Activated CD8-positive, alpha-beta T cell treated with anti-CD3 and anti-CD28 coated beads for 36 hours (primary cell): ENCODE results near the gene ADISSP. TPM values are rescaled to one million over a fixed set of nuclear protein-coding genes. Genes with fewer than 3 reads are reported as not detected.
A peak's percentile ranks its signal among the peaks of the same experiment; 100 is the strongest.

Experiments used
- ATAC-seq: fragments of 200-7000 bp; cut with Tn5 transposase; one replicate; pipeline ENCODE4 v1.10.0; 2021; ENCODE audit warnings: mild to moderate bottlenecking, moderate library complexity
- CTCF ChIA-PET: fragments of 350-600 bp; sonication (Branson Sonifier 250); formaldehyde crosslinking; loops from one replicate; lab custom pipeline; 2021; ENCODE audit warnings: antibody characterized with exemption; lab: Charles Lee
- POLR2A ChIA-PET: fragments of 350-600 bp; sonication (Branson Sonifier 250); formaldehyde crosslinking; loops from one replicate; lab custom pipeline; 2021; ENCODE audit warnings: antibody characterized with exemption; lab: Charles Lee
- DNase-seq: peaks from one replicate; pipeline ENCODE4 v3.0.0-alpha.2; 2020
- H3K27ac Mint-ChIP-seq: one replicate; pipeline ENCODE4 v1.8.0; 2021; ENCODE audit warnings: mild to moderate bottlenecking, mixed read lengths
- H3K27me3 Mint-ChIP-seq: one replicate; pipeline ENCODE4 v1.8.0; 2021; ENCODE audit warnings: mixed read lengths
- H3K36me3 Mint-ChIP-seq: one replicate; pipeline ENCODE4 v1.8.0; 2021; ENCODE audit warnings: low read depth, mixed read lengths
- H3K4me1 Mint-ChIP-seq: one replicate; pipeline ENCODE4 v1.8.0; 2021; ENCODE audit warnings: low read depth, mixed read lengths
- H3K4me3 Mint-ChIP-seq: one replicate; pipeline ENCODE4 v1.8.0; 2021; ENCODE audit warnings: mild to moderate bottlenecking, moderate library complexity, mixed read lengths
- H3K9me3 Mint-ChIP-seq: one replicate; pipeline ENCODE4 v1.8.0; 2021; ENCODE audit warnings: mixed read lengths
- intact Hi-C: fragments of 100-400 bp; cut with micrococcal nuclease; formaldehyde crosslinking; loops from one replicate; pipeline ENCODE4 v1.10.0; 2022
- total RNA-seq, 2 experiments: library from RNA; stranded (reverse); gene quantifications; one replicate each; pipeline ENCODE4 v1.2.3, GENCODE V29; 2021
- TF ChIP-seq, protein P1 (sequence below): fragments of 200-600 bp; IDR thresholded peaks from one replicate; pipeline ENCODE4 v1.8.0; 2022; ENCODE audit warnings: antibody characterized with exemption, mild to moderate bottlenecking

Gene ADISSP
- total RNA-seq, 2 experiments from 2014 or later = 62.5 to 66.6 TPM

DNA sequence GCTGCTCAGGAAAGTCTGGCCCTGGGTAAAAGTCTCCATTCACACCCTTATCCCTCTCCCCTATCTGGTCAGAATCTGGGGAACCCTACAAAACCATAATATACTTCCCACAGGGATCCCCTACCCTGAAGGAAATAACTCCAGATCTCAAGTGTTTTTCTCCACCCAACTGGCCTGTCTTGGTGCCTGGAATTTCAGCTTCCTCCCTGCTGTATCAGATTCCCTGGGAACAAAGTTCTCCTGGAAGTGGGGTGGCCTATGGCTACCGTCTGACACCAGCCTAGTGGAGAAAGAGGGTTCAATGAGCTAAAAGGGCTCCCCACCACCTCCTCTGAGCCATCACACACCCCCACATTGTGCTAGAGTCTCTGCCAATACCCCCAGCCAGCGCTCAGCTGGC lies 20.1 kb downstream of the ADISSP start:
- Mint-ChIP-seq H3K27me3 (peaks cover 4% of the 10 kb centered on the region), H3K27ac (no peak overlapping the region), H3K36me3 (peaks cover 3% of the 10 kb centered on the region), H3K9me3 (no peaks in the 10 kb centered on the region), H3K4me1 (peaks cover 11% of the 10 kb centered on the region), H3K4me3 (no peak overlapping the region)
- ChIA-PET CTCF (interaction anchor here (0.7 to 2.2 kb wide), 3 partner anchors 16 to 107 kb away, joined by 3 to 4 read pairs (median 3); no protein-coding TSS in a partner anchor), POLR2A (interaction anchor here (1.1 to 1.4 kb wide), 2 partner anchors 9 to 21 kb away, joined by 4 to 5 read pairs; partner anchors contain the start of gene ADISSP)
- ATAC-seq (no peak), DNase-seq (no peak)
- intact Hi-C loops = no loop called here
- TF ChIP-seq, protein P1, sequence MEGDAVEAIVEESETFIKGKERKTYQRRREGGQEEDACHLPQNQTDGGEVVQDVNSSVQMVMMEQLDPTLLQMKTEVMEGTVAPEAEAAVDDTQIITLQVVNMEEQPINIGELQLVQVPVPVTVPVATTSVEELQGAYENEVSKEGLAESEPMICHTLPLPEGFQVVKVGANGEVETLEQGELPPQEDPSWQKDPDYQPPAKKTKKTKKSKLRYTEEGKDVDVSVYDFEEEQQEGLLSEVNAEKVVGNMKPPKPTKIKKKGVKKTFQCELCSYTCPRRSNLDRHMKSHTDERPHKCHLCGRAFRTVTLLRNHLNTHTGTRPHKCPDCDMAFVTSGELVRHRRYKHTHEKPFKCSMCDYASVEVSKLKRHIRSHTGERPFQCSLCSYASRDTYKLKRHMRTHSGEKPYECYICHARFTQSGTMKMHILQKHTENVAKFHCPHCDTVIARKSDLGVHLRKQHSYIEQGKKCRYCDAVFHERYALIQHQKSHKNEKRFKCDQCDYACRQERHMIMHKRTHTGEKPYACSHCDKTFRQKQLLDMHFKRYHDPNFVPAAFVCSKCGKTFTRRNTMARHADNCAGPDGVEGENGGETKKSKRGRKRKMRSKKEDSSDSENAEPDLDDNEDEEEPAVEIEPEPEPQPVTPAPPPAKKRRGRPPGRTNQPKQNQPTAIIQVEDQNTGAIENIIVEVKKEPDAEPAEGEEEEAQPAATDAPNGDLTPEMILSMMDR = no peak

DNA sequence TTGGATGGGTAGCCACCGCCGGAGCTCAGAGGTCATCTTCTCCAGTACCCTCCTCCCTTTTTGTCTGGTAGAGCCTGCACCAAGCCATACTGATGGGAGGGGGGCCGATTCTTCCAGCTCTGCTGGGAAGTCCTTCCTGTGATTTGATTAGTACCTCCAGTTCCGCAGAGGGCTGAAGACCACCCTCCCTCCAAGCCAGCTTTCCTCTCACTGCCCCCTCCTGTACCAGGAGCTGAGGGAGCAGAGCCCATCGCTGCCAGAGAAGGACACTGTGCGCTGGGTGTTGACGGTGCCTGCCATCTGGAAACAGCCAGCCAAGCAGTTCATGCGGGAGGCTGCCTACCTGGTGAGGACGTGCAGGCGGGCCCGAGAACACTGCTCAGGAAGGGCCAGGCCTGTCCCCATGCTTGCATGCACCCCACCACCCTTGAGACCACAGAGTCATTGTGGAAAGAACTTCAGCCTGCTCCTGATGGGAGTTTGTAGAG lies 21.8 kb downstream of the ADISSP start:
- ChIA-PET CTCF (interaction anchor here (1.3 to 1.8 kb wide), 3 partner anchors 9 to 49 kb away, joined by 4 to 10 read pairs (median 5); partner anchors contain the start of gene ADISSP), POLR2A (no interaction called here)
- intact Hi-C loops = no loop called here
- peaks cover 7% of the 10 kb centered on the region for H3K4me1 Mint-ChIP-seq
- DNase-seq (no peak), ATAC-seq (no peak)
- no peaks in the 10 kb centered on the region for H3K9me3 Mint-ChIP-seq
- H3K27ac Mint-ChIP-seq = no peak overlapping the region
- H3K36me3 Mint-ChIP-seq = peaks cover under 1% of the 10 kb centered on the region
- TF ChIP-seq, protein P1 = no peak
- H3K27me3 Mint-ChIP-seq = peaks cover 4% of the 10 kb centered on the region
- no peak overlapping the region for H3K4me3 Mint-ChIP-seq

DNA sequence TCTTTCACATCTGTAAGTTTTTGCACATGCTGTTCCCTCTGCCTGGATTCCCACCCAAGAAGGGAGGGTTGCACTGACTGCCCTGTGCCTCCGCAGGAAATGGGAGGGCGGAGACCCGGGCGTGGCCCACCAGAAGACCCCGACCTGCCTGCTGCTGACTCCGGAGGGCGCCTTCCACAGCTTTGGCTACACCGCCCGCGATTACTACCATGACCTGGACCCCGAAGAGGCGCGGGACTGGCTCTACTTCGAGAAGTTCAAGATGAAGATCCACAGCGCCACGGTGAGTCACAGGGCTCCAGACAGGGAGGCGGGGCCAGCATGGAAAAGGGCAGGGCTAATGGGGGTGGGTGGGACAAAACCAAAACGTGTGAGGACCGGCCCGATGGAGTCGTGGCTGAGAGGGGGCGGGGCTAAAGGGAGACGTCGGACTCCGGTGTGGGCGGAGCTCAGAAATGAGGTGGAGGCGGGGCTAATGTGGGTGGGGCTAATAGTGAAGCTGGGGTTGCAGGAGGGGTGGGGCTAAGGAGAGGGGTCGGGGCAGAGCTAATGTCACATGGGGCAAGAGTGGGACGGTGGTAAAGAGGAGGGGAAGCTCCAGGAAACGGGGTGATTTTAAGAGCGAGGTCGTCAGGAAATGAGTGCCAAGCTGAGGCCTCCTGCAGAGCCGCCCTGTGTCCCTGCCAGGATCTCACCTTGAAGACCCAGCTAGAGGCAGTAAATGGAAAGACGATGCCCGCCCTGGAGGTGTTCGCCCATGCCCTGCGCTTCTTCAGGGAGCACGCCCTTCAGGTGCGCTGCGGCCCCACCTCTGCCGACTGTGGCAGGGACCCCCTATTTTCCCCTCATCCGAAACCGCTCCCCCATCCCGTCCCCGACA lies 22.5 kb downstream of the ADISSP start:
- ChIA-PET CTCF (interaction anchor here (0.7 to 1.8 kb wide), 7 partner anchors 8 to 110 kb away, joined by 3 to 10 read pairs (median 4); partner anchors contain the start of gene ADISSP), POLR2A (interaction anchor here (0.9 kb wide), 1 partner anchor 22 kb away, joined by 3 read pairs; no protein-coding TSS in a partner anchor)
- Mint-ChIP-seq H3K4me3 (peak overlapping the region; percentile 53), H3K36me3 (no peaks in the 10 kb centered on the region), H3K27me3 (peaks cover 4% of the 10 kb centered on the region), H3K4me1 (peaks cover 7% of the 10 kb centered on the region), H3K9me3 (no peaks in the 10 kb centered on the region), H3K27ac (no peak overlapping the region)
- intact Hi-C loops = no loop called here
- TF ChIP-seq, protein P1 = no peak
- ATAC-seq = peak; percentile 91
- peak; percentile 86 for DNase-seq

DNA sequence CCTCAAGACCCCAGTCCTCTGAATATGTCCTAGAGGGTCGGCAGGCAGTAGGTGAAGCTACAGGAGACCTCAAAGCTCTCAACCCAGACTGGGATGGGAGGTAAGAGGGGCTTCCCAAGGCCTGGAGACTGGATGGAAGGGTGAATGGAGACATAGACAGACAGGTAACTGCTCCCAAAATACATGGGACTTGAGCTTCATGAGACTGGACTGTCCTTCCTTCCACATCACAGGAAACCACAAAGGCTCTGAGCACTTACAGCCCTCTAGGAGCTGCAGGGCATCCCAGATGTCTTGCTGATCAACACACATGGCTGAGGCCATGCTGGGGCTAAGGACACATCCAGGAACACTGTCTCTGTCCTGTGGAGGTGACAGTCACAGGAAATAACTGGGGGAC lies 23.5 kb downstream of the ADISSP start:
- Mint-ChIP-seq H3K9me3 (no peaks in the 10 kb centered on the region), H3K4me3 (no peak overlapping the region), H3K27ac (no peak overlapping the region), H3K4me1 (peaks cover 7% of the 10 kb centered on the region), H3K27me3 (peaks cover 4% of the 10 kb centered on the region), H3K36me3 (no peaks in the 10 kb centered on the region)
- no peak for DNase-seq
- TF ChIP-seq, protein P1 = no peak
- CTCF ChIA-PET = interaction anchor here (1.0 to 1.8 kb wide), 5 partner anchors 9 to 68 kb away, joined by 3 to 10 read pairs (median 4); partner anchors contain the start of gene ADISSP
- intact Hi-C loops = no loop called here
- POLR2A ChIA-PET = interaction anchor here (0.9 kb wide), 1 partner anchor 23 kb away, joined by 3 read pairs; no protein-coding TSS in a partner anchor
- no peak for ATAC-seq
